DMS153 treated with DMSO at 0.1 percent for 48 hours (cell line): ENCODE measurements around the gene NAV2.

Experiments
- DNase-seq: peaks from one replicate; lab custom pipeline; 2025; ENCODE audit not compliant: unreplicated experiment; lab: John Stamatoyannopoulos, UW

NAV2 gene

DNA sequence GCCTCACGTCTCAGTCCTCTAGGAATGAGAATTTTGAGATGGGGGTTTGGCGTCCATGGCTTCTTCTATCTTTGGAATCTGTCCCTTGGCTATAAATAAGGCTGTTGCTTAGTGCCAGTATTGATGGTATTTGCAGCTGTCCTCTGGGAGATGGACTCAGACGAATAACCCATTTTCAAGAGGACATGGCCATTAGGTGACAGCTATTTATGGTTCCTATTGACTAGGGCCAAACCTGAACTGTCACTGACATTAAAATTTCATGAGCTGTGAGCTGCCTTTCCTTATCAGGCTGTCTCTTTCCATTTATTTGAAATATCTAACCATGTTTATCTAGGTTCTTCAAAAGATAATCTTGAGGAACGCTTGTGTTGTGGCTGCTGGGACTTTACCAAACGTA is 92.7 kb downstream of the NAV2 start:
- no peak for DNase-seq

GRCh38 chr11:19805827-19806226 is 93.2 kb downstream of the NAV2 start:
- DNase-seq = no peak

GRCh38 chr11:19806251-19806650 is 93.6 kb downstream of the NAV2 start:
- no peak for DNase-seq

DNA sequence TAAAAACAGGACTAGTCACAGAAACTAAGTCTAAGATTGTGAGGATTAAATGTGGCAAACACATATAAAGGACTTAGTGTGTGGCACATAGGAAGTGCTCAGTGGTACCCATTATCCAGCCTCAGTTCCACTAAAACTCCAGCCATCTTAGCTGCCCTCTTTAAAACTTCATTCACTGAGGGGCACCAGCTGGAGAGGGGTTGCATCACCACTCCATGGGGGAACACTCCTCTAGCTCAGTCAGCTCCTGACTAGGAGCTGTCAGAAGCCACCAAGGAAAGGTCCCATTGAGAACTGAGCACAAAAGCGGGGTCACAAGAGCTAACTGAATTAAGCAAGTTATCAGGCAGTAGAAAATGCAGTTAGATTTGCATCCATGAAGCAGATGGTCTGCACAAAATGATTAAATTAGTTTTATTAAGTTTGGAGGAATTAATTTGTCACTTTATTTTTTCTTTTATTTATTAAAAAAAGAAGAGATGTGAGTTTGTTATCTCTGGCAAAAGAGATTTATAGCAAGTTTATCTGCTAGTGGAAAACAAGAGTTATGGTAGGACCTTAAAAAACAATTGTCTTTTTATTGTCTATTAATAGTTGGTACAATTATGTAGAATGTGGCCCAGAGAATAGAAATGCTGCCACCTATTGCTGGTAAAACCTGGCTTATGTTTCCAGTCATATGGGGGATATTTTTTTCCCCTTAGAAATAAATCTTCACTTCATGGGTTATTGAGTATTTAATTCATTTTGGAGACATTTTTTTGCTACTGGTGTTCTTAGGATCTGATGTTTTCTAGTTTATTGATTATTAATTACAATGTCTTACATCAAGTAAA is 95.7 kb downstream of the NAV2 start:
- DNase-seq = no peak

- no peak for DNase-seq
Observed at GRCh38 chr11:19810852-19811251, 98.2 kb downstream of the NAV2 start.

DNA sequence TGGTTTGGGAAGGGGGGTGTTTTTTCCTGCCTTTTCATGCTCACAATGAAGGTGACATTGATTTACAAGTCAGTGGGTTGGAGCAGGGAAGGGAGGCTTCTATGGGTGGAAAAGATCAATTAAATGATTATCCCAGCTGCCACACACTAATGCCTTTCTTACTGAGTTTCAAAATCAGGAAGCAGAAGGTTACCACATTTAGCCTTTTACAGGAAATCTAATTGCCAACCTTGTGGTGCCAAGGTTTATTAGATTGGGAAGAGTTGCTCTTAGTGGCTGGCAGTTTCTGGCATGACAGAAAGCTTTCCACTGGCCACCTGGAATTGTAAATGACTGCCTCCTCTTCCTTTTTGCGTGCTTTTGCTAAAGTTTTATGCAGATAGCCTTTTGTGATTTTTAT is 98.7 kb downstream of the NAV2 start:
- peak; percentile 37 for DNase-seq

- no peak for DNase-seq
Observed at GRCh38 chr11:19812096-19812495, 99.5 kb downstream of the NAV2 start.

DNA sequence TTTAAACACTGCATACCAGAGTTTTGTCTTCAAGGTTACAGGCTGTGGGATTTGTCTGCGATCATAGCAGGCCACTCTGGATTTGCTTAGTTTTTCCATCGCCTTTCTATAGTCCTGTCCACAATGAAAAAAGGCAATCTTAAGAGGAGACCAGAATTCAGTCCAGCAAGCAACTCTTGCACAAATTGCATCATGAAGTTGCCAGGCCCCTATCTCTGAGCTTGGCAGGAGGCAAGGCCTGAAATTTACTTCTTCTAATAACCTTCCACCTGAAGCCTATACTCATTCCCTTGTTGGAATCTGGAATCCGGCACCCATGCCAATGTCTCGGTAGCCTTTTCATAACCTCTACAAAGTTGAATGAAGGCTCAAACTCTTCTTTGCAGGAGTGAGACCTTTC is 100.1 kb downstream of the NAV2 start:
- DNase-seq = no peak

- no peak for DNase-seq
Observed at GRCh38 chr11:19813158-19813879, 100.7 kb downstream of the NAV2 start.

DNA sequence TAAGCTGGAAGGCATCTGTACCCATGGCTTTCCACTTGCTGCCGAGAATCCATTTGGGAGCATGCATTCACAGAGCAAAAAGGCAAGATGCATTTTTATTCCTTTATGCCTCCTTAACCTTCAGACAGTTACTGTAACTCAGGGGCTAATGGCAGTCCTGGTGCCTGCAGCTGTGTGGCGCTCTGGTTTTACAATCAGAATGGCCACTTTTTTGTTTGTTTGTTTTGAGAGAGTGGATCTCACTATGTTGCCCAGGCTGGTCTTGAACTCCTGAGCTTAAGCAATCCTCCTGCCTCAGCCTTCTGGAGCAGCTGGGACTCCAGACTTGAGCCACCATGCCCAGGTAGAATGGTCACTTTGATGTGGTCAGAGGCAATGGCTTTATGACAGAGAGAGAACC is 101.8 kb downstream of the NAV2 start:
- DNase-seq = no peak

GRCh38 chr11:19816040-19816439 is 103.4 kb downstream of the NAV2 start:
- no peak for DNase-seq

- no peak for DNase-seq
Observed at GRCh38 chr11:19816817-19817216, 104.2 kb downstream of the NAV2 start.

GRCh38 chr11:19817265-19817851 is 104.7 kb downstream of the NAV2 start:
- no peak for DNase-seq

- no peak for DNase-seq
Observed at GRCh38 chr11:19817870-19818269, 105.2 kb downstream of the NAV2 start.

GRCh38 chr11:19818619-19819018 is 106.0 kb downstream of the NAV2 start:
- no peak for DNase-seq

- peak; percentile 95 for DNase-seq
Observed at GRCh38 chr11:19819148-19819547, 106.5 kb downstream of the NAV2 start.

DNA sequence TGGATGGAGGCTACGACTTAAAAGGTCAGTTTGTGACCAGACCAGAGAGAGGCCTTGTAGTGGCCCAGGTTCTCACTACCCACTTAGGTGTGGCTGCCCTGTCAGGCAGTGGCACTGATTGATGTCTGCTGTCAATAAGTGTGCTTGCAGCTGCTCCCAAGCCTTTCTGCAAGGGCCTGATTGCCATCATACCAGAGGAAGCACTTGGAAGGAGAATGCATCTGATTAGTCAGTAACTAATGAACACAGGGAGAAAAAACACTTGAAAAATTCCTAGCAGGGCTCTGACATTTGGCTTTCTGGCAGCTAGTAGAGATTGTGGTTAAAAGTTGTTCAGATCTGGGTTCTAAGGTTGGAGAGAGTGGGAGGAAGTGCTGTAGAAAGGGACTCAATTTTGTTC is 107.5 kb downstream of the NAV2 start:
- DNase-seq = peak; percentile 39

GRCh38 chr11:19821412-19821875 is 108.8 kb downstream of the NAV2 start:
- DNase-seq = no peak

GRCh38 chr11:19821993-19822392 is 109.4 kb downstream of the NAV2 start:
- DNase-seq = no peak

DNA sequence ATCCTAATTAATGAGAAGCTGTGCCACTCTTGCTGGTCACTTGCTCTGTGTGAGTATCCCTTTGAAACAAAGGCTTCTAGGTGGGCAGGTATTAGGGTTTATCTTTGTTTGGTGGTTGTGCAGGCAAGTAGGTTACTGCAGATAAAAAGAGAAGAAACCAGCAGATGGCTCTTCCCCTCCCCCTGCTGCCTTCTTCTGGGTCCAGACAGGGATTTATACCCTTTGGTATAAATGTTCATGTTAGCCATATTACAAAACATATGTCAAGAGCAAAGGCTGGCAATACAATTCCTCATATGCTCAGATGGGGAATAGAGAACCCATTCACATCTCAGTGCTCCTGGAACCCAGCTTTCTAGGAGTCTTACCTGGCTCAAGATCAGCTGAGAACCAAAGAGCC is 109.9 kb downstream of the NAV2 start:
- no peak for DNase-seq

- DNase-seq = no peak
Observed at GRCh38 chr11:19826606-19827005, 114.0 kb downstream of the NAV2 start.
